Inflammatory macrophage (primary cell): Measurements from ENCODE around the gene CCDC85C.

Source experiments
- DNase-seq, 2 donors: peaks; one replicate each; pipeline ENCODE4 v3.0.0-alpha.2; 2020 to 2022

CCDC85C gene

GRCh38 chr14:99507860-99508640, 96.0 kb downstream of the CCDC85C start:
- DNase-seq: no peak

GRCh38 chr14:99506276-99506675, 97.7 kb downstream of the CCDC85C start:
- DNase-seq: no peak

DNA sequence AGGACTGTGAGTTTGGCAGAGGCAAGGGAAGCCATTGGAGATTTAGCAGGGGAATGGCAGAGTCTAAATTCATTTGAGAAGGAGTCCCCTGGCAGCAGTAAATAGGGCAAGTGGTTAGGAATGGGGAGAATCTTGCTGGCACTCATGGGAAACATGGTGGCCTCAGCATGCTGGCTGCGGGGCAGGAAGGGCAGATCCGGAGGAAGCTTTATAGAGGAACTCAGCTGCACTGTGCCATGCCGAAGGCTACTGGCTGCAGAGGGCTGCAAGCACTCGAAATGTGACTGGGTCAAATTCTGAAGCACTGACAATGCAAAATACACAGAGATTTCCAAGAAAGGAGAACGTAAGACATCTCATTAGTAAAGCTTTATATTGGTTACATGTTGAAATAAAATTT, 98.9 kb downstream of the CCDC85C start:
- DNase-seq: no peak

- no peak for DNase-seq
Measured at GRCh38 chr14:99503848-99504453, 100.1 kb downstream of the CCDC85C start.

DNA sequence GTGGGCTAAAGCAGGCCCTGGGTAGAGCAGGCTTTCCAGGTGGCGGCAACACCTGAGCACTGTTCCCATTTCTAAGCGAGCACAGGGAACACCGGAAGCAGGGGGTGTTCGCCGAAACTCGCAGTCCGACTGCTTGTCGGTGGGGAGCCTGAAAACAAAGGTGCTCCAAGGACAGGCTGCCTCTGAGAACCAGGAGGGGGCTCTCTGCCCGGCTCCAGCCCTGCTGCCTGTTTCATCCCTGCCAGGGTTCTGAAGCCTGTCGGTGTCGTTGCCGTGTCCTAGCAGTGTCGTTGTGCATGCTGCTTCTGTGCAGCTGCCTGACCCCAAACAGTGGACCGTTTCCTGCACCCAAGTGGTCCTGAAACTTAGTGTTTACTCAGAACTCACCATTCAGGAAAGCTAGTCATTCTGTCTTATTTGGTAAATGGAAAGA, 101.0 kb downstream of the CCDC85C start:
- DNase-seq: no peak

GRCh38 chr14:99497894-99498293, 106.1 kb downstream of the CCDC85C start:
- no peak for DNase-seq

GRCh38 chr14:99497341-99497740, 106.7 kb downstream of the CCDC85C start:
- DNase-seq: no peak

- no peak for DNase-seq
Measured at GRCh38 chr14:99484106-99484505, 119.9 kb downstream of the CCDC85C start.

- DNase-seq: peak; percentile 44 to 49
Measured at GRCh38 chr14:99481745-99482099, 122.3 kb downstream of the CCDC85C start.

DNA sequence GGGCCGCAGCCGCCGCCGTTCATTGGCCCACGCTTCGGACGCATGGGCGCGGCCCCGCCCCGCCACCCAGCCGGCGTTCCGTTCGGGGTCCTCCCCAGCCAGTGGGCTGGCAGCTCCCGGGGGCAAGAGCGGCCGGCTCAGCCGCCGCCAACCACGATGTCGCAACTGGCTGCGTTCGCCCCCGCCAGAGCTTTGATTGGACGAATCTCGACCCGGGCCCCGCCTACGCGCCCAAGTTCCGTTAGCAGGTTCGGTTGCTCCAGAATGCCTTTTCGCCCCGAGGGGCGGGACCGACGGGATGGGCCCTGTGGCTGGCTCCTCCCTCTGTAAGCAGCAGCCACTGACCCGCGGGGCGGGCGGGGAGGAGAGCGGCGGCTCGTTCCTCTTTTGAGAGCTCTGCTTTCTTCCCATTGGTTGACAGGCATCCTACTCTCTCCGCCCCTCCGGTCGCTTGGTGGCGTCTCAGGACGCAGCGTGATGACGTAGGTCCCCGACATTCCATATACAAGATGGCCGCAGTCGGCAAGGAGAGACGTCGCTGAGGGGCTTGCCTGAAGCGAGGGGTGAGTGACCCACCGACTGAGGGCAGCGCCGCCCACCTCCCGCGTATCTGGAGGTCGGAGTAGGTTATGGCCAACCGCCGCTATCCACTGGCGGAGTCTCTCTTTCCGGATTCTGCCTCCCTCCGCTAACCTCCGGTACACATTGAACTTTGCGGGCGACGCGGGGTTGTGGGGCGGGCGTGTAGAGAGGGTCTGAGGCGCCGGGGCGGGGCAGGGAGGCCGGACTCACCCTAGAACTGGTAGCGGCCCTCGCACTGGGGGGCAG, 122.9 kb downstream of the CCDC85C start, which contains the start of gene CCNK:
Gene CCNK (plus strand): TSS at position 493 of the 828 bp plus-strand sequence. CDS start 11,269 bp downstream, outside the sequence.
- peak; percentile 100 for DNase-seq

- peak; percentile 91 to 97 for DNase-seq
Measured at GRCh38 chr14:99479906-99480869, 123.8 kb downstream of the CCDC85C start, which contains the start of gene SETD3. TSS of gene SETD3 (minus strand) at chr14:99480859. CDS start at chr14:99465805, 15,054 bp downstream.

DNA sequence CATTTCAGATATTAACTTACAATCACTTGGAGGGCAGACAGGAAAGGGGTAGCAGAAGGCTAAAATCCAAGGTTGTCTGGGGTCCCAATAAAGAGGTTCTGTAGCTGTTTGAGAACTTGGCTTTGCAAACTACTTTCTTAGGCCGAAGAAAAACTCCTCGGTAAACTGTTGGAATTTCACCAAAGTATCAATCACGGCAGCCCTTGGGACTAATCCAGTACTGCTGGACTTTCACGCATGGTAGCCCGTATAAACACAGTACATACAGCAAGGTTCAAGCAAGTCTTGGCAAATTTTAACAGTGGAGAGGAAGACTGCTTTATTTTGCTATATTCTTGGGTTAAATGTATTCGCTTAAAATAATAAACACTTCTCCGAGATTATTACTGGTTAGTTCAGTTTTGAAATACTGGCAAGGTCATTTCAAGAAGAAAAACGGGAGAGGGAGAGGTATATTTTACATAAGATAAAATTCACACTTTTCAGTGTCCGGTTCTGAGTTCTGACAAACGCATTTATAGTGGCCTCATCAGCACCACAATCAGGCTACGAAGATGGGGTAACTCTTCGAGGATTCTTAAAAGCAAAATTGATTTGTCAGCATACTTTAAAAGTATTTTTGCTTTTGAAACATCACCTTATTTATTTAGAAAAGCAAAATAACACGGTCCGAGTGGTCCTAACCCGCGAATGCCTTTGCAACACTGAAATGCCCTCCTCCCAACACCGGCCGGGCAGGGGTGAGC, 124.7 kb downstream of the CCDC85C start:
- DNase-seq: no peak

DNA sequence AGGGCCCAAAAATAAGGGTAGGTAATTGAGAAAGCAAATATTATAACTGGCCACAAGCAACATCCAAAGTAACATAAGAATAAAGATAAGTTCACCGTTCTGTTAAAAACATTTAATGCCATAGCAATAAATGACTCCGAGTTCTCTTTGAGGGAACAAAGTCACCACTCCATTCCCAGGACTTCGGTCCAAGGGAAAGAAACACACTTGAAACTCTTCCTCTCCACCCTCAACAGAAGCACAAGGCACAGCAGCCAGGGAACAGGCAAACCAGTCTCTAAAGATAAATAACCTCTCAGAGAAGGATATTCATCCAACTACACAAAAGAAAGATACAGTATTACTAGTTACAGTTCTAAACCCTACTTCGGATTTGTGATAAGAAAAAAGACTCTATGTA, 125.9 kb downstream of the CCDC85C start:
- no peak for DNase-seq

- DNase-seq: peak; percentile 75 to 81
Measured at GRCh38 chr14:99476864-99477263, 127.1 kb downstream of the CCDC85C start.

DNA sequence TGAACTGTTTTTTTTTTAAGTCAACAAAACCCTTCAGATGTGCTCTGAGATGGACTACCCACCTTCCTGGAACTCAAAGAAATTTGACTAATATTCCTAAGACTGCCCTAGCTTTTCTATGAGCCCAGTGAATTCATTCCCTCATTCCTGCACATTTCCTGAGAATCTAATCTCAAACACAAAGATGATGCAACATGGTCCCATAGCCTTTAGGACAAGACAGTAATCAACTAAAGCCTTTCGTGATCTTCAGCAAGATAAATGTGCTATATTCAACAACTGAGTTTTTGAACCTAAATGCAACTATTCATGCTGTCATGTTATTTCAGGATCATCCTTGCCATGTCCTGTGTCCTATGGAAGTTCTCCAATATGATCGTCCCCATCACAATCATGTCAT, 128.3 kb downstream of the CCDC85C start:
- DNase-seq: no peak

GRCh38 chr14:99475179-99475578, 128.8 kb downstream of the CCDC85C start:
- DNase-seq: no peak

DNA sequence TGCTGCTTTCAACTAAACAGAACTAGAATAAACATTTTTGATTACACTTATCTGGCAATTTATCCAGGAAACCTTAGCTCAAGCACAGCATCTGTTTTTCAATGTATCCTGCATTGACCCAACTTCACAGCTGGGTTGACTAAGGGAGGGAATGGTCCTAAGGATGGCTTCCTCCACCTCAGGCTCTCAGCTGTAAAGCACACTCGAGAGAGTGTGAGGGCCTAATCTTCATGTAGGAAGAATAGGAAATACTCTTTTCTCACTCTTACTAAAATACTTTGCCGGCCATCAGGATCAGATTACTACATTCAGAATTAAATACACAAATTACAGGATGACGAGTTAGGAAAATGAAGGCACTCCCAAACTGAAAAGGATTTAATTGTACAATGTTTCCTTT, 130.5 kb downstream of the CCDC85C start:
- no peak for DNase-seq

DNA sequence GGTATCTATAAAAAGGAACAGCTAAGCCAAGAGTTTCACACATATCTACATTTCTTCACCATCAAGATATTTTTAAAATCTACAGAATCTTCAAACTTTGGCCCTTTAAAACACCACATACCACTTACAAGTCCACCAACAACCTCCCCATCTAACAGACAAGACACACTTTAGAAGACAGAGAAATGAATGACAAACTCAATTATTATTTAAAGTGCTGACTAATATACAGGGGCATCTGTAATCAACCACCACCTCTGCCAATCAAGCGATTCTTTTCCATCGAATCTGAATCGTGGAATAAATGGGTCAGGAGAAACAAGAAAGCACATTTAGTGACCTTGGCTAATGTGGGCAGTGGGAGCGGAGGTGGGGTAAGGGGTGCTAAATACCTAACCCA, 131.1 kb downstream of the CCDC85C start:
- no peak for DNase-seq

DNA sequence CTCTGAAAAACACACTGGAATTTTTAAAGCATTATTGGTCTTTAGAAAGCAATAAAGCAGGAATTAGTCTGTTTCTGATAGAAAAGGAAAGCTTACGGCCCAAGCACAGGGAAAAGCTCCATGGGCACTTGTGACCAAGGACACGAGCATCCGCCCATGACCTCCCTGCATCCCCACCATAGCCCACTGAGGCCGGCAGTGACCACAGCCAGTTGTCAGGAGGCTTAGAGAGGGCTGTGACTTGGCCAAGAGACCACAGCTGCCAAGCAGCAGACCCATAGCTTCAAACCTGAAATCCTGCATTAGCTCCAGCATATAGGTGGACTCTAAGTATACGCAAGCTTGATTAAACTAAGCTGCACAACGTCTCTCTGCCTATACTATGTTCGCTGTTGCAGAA, 132.3 kb downstream of the CCDC85C start:
- no peak for DNase-seq

- no peak for DNase-seq
Measured at GRCh38 chr14:99468836-99469592, 135.0 kb downstream of the CCDC85C start.
